ENCODE measurements around the gene PEX6.

DNA sequence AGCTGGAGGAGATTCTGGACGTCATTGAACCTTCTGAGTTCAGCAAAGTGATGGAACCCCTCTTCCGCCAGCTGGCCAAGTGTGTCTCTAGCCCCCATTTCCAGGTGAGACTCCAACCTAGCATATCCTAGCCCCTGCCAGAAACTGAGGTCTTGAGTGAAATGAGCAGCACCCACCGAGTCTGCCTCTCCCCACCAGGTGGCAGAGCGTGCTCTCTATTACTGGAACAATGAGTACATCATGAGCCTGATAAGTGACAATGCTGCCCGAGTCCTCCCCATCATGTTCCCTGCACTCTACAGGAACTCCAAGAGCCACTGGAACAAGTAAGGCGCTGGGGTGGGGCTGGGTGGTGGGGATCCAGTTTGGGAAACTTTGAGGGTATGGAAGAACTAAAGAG is 30.1 kb upstream of the PEX6 start:
- TF ChIP-seq, protein P1, sequence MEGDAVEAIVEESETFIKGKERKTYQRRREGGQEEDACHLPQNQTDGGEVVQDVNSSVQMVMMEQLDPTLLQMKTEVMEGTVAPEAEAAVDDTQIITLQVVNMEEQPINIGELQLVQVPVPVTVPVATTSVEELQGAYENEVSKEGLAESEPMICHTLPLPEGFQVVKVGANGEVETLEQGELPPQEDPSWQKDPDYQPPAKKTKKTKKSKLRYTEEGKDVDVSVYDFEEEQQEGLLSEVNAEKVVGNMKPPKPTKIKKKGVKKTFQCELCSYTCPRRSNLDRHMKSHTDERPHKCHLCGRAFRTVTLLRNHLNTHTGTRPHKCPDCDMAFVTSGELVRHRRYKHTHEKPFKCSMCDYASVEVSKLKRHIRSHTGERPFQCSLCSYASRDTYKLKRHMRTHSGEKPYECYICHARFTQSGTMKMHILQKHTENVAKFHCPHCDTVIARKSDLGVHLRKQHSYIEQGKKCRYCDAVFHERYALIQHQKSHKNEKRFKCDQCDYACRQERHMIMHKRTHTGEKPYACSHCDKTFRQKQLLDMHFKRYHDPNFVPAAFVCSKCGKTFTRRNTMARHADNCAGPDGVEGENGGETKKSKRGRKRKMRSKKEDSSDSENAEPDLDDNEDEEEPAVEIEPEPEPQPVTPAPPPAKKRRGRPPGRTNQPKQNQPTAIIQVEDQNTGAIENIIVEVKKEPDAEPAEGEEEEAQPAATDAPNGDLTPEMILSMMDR (conservative IDR thresholded peaks at IDR 0.05; ENCODE audit: low read length), result peak; percentile 88
- TF ChIP-seq EZH2phosphoT487 (IDR thresholded peaks at IDR 0.05; ENCODE audit: borderline replicate concordance, low read depth, low read length), result no peak
